Measurements from ENCODE around the gene CPSF7. TPM values are rescaled to one million over a fixed set of nuclear protein-coding genes. Genes with fewer than 3 reads are reported as not detected.

The CPSF7 gene
- total and polyA plus RNA-seq, 10 of the 15 experiments (the other 5 are each of a cell fraction or from before 2014, with no cell fraction given) = 14.9 to 93.1 (median 60.9) TPM

DNA sequence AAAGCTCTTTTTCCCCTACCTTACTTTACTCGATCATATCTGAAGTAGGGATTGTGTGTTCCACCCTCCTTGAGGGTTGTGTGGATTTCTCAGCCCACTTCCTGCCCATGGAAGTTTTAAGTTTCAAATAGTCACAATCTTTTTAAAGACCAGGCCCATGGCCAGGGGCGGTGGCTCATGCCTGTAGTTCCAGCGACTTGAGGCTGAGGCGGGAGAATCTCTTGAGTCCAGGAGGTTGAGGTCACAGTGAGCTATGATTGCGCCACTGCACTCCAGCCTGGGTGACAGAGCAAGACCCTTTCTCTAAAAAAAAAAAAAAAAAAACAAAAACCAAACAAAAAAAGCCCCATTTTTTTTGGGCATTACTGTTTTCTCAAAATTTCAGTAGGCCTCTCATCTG lies 42.5 kb upstream of the CPSF7 start:
- no peaks in the 10 kb centered on the region for H3K4me1 ChIP-seq (ENCODE audit: control insufficient read depth, insufficient read depth, low read length)
- H4K20me1 ChIP-seq (ENCODE audit: control insufficient read depth, insufficient read depth) = no peaks in the 10 kb centered on the region; the same call in 1 of the 2 replicates
- SMC1A ChIA-PET (ENCODE audit: uncharacterized antibody, unreplicated experiment) = no interaction called here
- no peak overlapping the region for H3K27ac ChIP-seq (ENCODE audit: control insufficient read depth, insufficient read depth)
- no peak for ATAC-seq
- FAIRE-seq = no peak
- no peak overlapping the region for H3K4me2 ChIP-seq (ENCODE audit: control insufficient read depth, insufficient read depth)
- WGBS (ENCODE audit: insufficient coverage, insufficient replicate concordance, low lambda C conversion rate, missing lambda C conversion rate) = 97% methylated on average over 5 of the region's 5 CpGs
- BruUV-seq (replicated peaks) = no TSS peak
- H3K27me3 ChIP-seq (replicated peaks in 1 of 2; ENCODE audit: control insufficient read depth in 2 of 2, insufficient read depth in 2 of 2, low read length in 1 of 2) = no peaks in the 10 kb centered on the region
- H2AFZ ChIP-seq (ENCODE audit: control insufficient read depth, low read depth, low read length) = no peak overlapping the region
- POLR2A ChIA-PET = interaction anchor here (0.6 kb wide), 1 partner anchor 340 kb away, joined by 3 read pairs; no protein-coding TSS in a partner anchor
- in situ Hi-C loops (cut with MboI) (no loop called here), intact Hi-C loops (cut with micrococcal nuclease; ENCODE audit: unreplicated experiment) (loop anchor here (10.0 kb wide), 1 partner anchor 263 kb away; no protein-coding TSS in a partner anchor)
- no peaks in the 10 kb centered on the region for H3K79me2 ChIP-seq (ENCODE audit: control insufficient read depth, insufficient read depth, low read length)
- no peak overlapping the region for H3K9ac ChIP-seq (ENCODE audit: control insufficient read depth, insufficient read depth, low read length)
- CTCF ChIA-PET = interaction anchor here (0.6 to 1.9 kb wide), 3 partner anchors 10 to 165 kb away, joined by 3 to 7 read pairs (median 3); no protein-coding TSS in a partner anchor
- H3K9me3 ChIP-seq (replicated peaks; ENCODE audit: control insufficient read depth, insufficient read depth, low read length) = no peaks in the 10 kb centered on the region; the same call in 2 of the 3 replicates
- no peak for DNase-seq (ENCODE audit: low read depth, low spot score)
- no peak overlapping the region for H3K4me3 ChIP-seq
- RAD21 ChIA-PET (ENCODE audit: unreplicated experiment) = no interaction called here
- H3K36me3 ChIP-seq (ENCODE audit: control insufficient read depth in 2 of 2, insufficient read depth in 2 of 2, low read length in 1 of 2) = no peaks in the 10 kb centered on the region; a peak in 1 of 4 replicates
- TF ChIP-seq, protein P1, sequence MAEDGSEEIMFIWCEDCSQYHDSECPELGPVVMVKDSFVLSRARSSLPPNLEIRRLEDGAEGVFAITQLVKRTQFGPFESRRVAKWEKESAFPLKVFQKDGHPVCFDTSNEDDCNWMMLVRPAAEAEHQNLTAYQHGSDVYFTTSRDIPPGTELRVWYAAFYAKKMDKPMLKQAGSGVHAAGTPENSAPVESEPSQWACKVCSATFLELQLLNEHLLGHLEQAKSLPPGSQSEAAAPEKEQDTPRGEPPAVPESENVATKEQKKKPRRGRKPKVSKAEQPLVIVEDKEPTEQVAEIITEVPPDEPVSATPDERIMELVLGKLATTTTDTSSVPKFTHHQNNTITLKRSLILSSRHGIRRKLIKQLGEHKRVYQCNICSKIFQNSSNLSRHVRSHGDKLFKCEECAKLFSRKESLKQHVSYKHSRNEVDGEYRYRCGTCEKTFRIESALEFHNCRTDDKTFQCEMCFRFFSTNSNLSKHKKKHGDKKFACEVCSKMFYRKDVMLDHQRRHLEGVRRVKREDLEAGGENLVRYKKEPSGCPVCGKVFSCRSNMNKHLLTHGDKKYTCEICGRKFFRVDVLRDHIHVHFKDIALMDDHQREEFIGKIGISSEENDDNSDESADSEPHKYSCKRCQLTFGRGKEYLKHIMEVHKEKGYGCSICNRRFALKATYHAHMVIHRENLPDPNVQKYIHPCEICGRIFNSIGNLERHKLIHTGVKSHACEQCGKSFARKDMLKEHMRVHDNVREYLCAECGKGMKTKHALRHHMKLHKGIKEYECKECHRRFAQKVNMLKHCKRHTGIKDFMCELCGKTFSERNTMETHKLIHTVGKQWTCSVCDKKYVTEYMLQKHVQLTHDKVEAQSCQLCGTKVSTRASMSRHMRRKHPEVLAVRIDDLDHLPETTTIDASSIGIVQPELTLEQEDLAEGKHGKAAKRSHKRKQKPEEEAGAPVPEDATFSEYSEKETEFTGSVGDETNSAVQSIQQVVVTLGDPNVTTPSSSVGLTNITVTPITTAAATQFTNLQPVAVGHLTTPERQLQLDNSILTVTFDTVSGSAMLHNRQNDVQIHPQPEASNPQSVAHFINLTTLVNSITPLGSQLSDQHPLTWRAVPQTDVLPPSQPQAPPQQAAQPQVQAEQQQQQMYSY (CRISPR knock-in tag; IDR thresholded peaks at IDR 0.05) = no peak
- TF ChIP-seq BACH1 (IDR thresholded peaks at IDR 0.05; ENCODE audit: borderline replicate concordance) = no peak
- TF ChIP-seq, protein P2, sequence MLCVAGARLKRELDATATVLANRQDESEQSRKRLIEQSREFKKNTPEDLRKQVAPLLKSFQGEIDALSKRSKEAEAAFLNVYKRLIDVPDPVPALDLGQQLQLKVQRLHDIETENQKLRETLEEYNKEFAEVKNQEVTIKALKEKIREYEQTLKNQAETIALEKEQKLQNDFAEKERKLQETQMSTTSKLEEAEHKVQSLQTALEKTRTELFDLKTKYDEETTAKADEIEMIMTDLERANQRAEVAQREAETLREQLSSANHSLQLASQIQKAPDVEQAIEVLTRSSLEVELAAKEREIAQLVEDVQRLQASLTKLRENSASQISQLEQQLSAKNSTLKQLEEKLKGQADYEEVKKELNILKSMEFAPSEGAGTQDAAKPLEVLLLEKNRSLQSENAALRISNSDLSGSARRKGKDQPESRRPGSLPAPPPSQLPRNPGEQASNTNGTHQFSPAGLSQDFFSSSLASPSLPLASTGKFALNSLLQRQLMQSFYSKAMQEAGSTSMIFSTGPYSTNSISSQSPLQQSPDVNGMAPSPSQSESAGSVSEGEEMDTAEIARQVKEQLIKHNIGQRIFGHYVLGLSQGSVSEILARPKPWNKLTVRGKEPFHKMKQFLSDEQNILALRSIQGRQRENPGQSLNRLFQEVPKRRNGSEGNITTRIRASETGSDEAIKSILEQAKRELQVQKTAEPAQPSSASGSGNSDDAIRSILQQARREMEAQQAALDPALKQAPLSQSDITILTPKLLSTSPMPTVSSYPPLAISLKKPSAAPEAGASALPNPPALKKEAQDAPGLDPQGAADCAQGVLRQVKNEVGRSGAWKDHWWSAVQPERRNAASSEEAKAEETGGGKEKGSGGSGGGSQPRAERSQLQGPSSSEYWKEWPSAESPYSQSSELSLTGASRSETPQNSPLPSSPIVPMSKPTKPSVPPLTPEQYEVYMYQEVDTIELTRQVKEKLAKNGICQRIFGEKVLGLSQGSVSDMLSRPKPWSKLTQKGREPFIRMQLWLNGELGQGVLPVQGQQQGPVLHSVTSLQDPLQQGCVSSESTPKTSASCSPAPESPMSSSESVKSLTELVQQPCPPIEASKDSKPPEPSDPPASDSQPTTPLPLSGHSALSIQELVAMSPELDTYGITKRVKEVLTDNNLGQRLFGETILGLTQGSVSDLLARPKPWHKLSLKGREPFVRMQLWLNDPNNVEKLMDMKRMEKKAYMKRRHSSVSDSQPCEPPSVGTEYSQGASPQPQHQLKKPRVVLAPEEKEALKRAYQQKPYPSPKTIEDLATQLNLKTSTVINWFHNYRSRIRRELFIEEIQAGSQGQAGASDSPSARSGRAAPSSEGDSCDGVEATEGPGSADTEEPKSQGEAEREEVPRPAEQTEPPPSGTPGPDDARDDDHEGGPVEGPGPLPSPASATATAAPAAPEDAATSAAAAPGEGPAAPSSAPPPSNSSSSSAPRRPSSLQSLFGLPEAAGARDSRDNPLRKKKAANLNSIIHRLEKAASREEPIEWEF (IDR thresholded peaks at IDR 0.05; ENCODE audit: insufficient replicate concordance, low read depth, low read length) = no peak
- TF ChIP-seq, protein P3, sequence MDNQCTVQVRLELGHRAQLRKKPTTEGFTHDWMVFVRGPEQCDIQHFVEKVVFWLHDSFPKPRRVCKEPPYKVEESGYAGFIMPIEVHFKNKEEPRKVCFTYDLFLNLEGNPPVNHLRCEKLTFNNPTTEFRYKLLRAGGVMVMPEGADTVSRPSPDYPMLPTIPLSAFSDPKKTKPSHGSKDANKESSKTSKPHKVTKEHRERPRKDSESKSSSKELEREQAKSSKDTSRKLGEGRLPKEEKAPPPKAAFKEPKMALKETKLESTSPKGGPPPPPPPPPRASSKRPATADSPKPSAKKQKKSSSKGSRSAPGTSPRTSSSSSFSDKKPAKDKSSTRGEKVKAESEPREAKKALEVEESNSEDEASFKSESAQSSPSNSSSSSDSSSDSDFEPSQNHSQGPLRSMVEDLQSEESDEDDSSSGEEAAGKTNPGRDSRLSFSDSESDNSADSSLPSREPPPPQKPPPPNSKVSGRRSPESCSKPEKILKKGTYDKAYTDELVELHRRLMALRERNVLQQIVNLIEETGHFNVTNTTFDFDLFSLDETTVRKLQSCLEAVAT (IDR thresholded peaks at IDR 0.05) = no peak
- TF ChIP-seq, protein P4, sequence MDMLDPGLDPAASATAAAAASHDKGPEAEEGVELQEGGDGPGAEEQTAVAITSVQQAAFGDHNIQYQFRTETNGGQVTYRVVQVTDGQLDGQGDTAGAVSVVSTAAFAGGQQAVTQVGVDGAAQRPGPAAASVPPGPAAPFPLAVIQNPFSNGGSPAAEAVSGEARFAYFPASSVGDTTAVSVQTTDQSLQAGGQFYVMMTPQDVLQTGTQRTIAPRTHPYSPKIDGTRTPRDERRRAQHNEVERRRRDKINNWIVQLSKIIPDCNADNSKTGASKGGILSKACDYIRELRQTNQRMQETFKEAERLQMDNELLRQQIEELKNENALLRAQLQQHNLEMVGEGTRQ (IDR thresholded peaks at IDR 0.05; ENCODE audit: borderline replicate concordance, low read depth, low read length) = no peak
- TF ChIP-seq TCF7 (IDR thresholded peaks at IDR 0.05; ENCODE audit: borderline replicate concordance) = no peak
- no peak for TF ChIP-seq CBFB (IDR thresholded peaks at IDR 0.05; ENCODE audit: low read depth)
- TF ChIP-seq MEF2B (IDR thresholded peaks at IDR 0.05; ENCODE audit: partially characterized antibody, poor library complexity, severe bottlenecking) = no peak
- TF ChIP-seq NBN (IDR thresholded peaks at IDR 0.05) = no peak
- no peak for TF ChIP-seq NFYB (IDR thresholded peaks at IDR 0.05; ENCODE audit: insufficient read depth, low read depth, low read length)
- TF ChIP-seq POLR2AphosphoS5 (IDR thresholded peaks at IDR 0.05; ENCODE audit: low read length) = no peak
- no peak for TF ChIP-seq TARDBP (IDR thresholded peaks at IDR 0.05; ENCODE audit: borderline replicate concordance)
